Measurements from ENCODE around the gene D2HGDH. TPM values are rescaled to one million over a fixed set of nuclear protein-coding genes. Genes with fewer than 3 reads are reported as not detected.

Gene D2HGDH
- total and polyA plus RNA-seq, 2 of the 8 experiments (the other 6 are each of a cell fraction or from before 2014, with no cell fraction given): 3.4 to 8.1 TPM

DNA sequence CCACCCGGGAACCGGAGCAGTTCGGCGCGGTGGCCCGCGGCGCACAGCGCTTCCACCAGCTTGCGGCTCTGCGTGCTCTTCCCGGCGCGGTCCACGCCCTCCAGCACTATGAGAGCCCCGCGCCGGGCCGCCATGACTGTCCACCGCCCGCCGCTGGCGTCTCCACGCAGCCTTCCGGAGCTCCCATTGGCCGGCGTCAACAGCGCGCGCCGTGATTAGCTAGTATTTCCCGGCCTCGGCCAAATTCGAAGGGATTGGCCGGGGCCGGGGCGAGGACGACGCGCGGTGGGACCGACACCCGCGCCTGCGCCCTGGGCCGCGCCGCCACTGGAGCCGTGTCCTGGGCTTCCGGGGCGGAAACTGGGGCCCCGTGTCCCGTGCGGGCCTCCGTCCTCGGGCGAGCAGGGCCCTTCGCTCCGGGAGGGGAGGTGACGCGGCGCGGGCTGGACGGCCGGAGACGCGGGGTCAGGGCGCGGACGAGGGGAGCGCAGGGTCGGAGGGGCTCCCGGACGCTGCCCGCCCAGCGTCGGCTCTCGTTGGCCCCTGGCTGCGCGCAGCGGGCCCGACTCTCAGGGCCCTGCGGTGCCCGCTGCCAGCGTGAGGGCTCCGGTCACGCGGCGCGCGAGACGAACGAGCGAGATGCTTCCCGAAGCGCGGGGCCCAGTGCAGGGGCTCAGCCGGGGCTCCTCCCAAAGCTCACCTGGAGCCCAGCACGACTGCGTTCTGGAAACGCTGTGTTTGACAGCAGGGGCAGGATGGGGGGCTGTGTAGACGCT is 47.6 kb upstream of the D2HGDH start, which contains the start of gene DTYMK (continued):
- peak; percentile 86 for TF ChIP-seq TAF1 (IDR thresholded peaks at IDR 0.05; ENCODE audit: low read depth, low read length)
- TF ChIP-seq E2F6 (IDR thresholded peaks at IDR 0.05): peak; percentile 87
- TF ChIP-seq SIN3A (conservative IDR thresholded peaks at IDR 0.05 in 1 of 2, IDR thresholded peaks at IDR 0.05 in 1 of 2; ENCODE audit: low read depth in 1 of 2, low read length in 2 of 2): peak; percentile 86 to 94; a peak in 3 of 4 replicates
- TF ChIP-seq CBX8 (IDR thresholded peaks at IDR 0.05; ENCODE audit: borderline replicate concordance, low read depth, low read length): no peak
- no peak for TF ChIP-seq SP4 (IDR thresholded peaks at IDR 0.05; ENCODE audit: low read length)
- TF ChIP-seq SIRT6 (IDR thresholded peaks at IDR 0.05; ENCODE audit: low read length): no peak
- peak; percentile 82 for TF ChIP-seq TAF7 (optimal IDR thresholded peaks at IDR 0.05; ENCODE audit: borderline replicate concordance, low read depth, low read length)
- no peak for TF ChIP-seq CTBP2 (IDR thresholded peaks at IDR 0.05; ENCODE audit: borderline replicate concordance, insufficient read depth, insufficient read length, low read length)
- TF ChIP-seq EZH2 (IDR thresholded peaks at IDR 0.05; ENCODE audit: low read depth, low read length, severe bottlenecking): no peak
- TF ChIP-seq, protein P1, sequence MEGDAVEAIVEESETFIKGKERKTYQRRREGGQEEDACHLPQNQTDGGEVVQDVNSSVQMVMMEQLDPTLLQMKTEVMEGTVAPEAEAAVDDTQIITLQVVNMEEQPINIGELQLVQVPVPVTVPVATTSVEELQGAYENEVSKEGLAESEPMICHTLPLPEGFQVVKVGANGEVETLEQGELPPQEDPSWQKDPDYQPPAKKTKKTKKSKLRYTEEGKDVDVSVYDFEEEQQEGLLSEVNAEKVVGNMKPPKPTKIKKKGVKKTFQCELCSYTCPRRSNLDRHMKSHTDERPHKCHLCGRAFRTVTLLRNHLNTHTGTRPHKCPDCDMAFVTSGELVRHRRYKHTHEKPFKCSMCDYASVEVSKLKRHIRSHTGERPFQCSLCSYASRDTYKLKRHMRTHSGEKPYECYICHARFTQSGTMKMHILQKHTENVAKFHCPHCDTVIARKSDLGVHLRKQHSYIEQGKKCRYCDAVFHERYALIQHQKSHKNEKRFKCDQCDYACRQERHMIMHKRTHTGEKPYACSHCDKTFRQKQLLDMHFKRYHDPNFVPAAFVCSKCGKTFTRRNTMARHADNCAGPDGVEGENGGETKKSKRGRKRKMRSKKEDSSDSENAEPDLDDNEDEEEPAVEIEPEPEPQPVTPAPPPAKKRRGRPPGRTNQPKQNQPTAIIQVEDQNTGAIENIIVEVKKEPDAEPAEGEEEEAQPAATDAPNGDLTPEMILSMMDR (IDR thresholded peaks at IDR 0.05; ENCODE audit: control extremely low read depth in 1 of 3, insufficient read depth in 1 of 3, low read depth in 1 of 3, low read length in 3 of 3): no peak
- no peak for TF ChIP-seq RFX5 (IDR thresholded peaks at IDR 0.05; ENCODE audit: borderline replicate concordance, low read depth, low read length)
- peak; percentile 46; the same call in 1 of the 2 replicates for TF ChIP-seq POLR2AphosphoS5 (IDR thresholded peaks at IDR 0.05; ENCODE audit: low read depth, low read length)
- TF ChIP-seq CBX5 (IDR thresholded peaks at IDR 0.05; ENCODE audit: low read depth, low read length): no peak
- no peak for TF ChIP-seq SIX5 (IDR thresholded peaks at IDR 0.05; ENCODE audit: low read depth, low read length)
- TF ChIP-seq SAP30 (IDR thresholded peaks at IDR 0.05; ENCODE audit: insufficient read depth, insufficient replicate concordance, low read length): peak; percentile 83
- TF ChIP-seq KDM5A (IDR thresholded peaks at IDR 0.05; ENCODE audit: low read length): peak; percentile 91
- peak; percentile 47; the same call in 1 of the 2 replicates for TF ChIP-seq CHD2 (IDR thresholded peaks at IDR 0.05; ENCODE audit: low read length)
- no peak for TF ChIP-seq RXRA (IDR thresholded peaks at IDR 0.05; ENCODE audit: insufficient read depth, low read depth, low read length)
- TF ChIP-seq JUND (IDR thresholded peaks at IDR 0.05; ENCODE audit: low read length): no peak
- 0 out of 2 replicates have a peak, but pooled peaks have one; percentile 31 for TF ChIP-seq SP1 (IDR thresholded peaks at IDR 0.05; ENCODE audit: low read depth, low read length)
- TF ChIP-seq EGR1 (IDR thresholded peaks at IDR 0.05; ENCODE audit: borderline replicate concordance, low read depth, low read length): no peak
